Measurements from ENCODE around the gene ITPR1. TPM values are rescaled to one million over a fixed set of nuclear protein-coding genes. Genes with fewer than 3 reads are reported as not detected.
A peak's percentile ranks its signal among the peaks of the same experiment; 100 is the strongest.

Gene ITPR1
- total and polyA plus RNA-seq, 4 experiments from 2014 or later, result 6.1 to 72.8 (median 44.2) TPM

DNA sequence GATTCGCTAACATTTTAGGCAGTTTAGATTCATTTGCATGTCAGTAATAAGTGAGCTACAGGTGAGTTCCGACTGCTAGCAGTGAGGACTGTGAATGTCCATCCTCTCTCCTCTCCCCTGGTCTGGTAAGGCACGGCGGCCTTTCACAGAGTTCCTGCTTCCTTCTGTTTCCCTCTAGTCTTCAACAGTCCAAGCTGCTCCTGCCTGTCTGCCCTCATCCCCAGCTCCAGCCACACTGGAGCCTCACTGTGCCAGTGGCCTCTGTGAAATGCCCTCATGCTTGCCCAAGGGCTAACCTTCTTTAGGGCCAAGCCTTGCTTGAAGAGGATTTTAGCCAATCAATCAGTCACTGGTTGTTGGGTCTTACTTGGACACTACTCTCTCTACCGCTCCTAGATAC is 340.3 kb downstream of the ITPR1 start:
- Mint-ChIP-seq H3K27ac (peak overlapping the region; percentile 83 to 97 (median 93)), H3K27me3 (peaks cover 0 to 3% of the 10 kb centered on the region in 2 donors), H3K4me3 (peak overlapping the region in 6 of 8 donors; percentile 18 to 81 (median 56)), H3K4me1 (peaks cover 69 to 88% (median 83%) of the 10 kb centered on the region in 4 donors), H3K36me3 (peaks cover 13 to 22% of the 10 kb centered on the region in 2 donors), H3K9me3 (peaks cover 0 to 4% (median 0%) of the 10 kb centered on the region in 8 donors)
- POLR2A ChIA-PET (ENCODE audit: partially characterized antibody), result interaction anchor here (2.3 to 12.7 kb wide), 4 partner anchors 11 to 148 kb away, joined by 9 to 254 read pairs (median 40); partner anchors contain the start of gene BHLHE40
- no peaks in the 10 kb centered on the region for H3K27me3 ChIP-seq (ENCODE audit: insufficient read depth, low read length)
- H3K9me3 ChIP-seq (ENCODE audit: control insufficient read depth in 1 of 2, low read length in 2 of 2), result no peaks in the 10 kb centered on the region
- intact Hi-C loops (cut with micrococcal nuclease), result loop anchor here (10.0 kb wide), 2 partner anchors 339 to 351 kb away; partner anchors contain the start of genes EDEM1 and ITPR1
- H3K4me3 ChIP-seq (ENCODE audit: low read length in 2 of 2), result no peak overlapping the region
- no peaks in the 10 kb centered on the region for H3K36me3 ChIP-seq (ENCODE audit: insufficient read depth, low read length)
- H3K27ac ChIP-seq (ENCODE audit: low read depth, low read length), result peak overlapping the region; percentile 42
- peaks cover 94% of the 10 kb centered on the region for H3K4me1 ChIP-seq (ENCODE audit: insufficient read depth, low read length)
- CTCF ChIA-PET (ENCODE audit: partially characterized antibody), result interaction anchor here (0.9 to 3.7 kb wide), 7 partner anchors 11 to 154 kb away, joined by 3 to 16 read pairs (median 4); no protein-coding TSS in a partner anchor
- no peak for DNase-seq

DNA sequence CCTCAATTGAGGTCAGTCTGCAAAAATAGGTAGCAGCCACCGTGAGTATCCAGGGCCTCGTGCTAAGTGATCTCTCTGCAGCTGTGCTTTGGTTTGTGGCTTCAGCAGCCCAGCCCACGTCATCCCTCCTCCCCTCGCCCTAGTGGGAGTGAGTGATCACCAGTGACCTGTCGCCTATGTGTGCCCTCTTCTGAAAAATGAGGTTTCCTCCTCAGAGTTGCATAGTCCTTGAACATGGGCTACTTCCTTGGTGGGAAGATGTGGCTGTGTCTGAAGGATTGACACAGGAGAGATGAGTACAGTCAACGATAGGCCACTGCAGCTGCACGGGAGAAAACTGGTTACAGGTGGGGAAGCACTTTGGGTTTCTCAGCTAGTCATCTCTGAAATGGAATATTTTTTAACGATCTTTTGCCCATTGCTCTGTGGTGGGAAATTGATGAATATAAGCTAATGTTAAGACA is 341.3 kb downstream of the ITPR1 start:
- H3K36me3 ChIP-seq (ENCODE audit: insufficient read depth, low read length), result no peaks in the 10 kb centered on the region
- ChIA-PET POLR2A (ENCODE audit: partially characterized antibody) (interaction anchor here (1.0 to 12.7 kb wide), 7 partner anchors 9 to 147 kb away, joined by 3 to 254 read pairs (median 18); partner anchors contain the start of gene BHLHE40), CTCF (ENCODE audit: partially characterized antibody) (interaction anchor here (0.6 to 3.7 kb wide), 9 partner anchors 8 to 193 kb away, joined by 3 to 25 read pairs (median 5); partner anchors contain the start of gene BHLHE40)
- peak overlapping the region; percentile 42 for H3K27ac ChIP-seq (ENCODE audit: low read depth, low read length)
- peaks cover 84% of the 10 kb centered on the region for H3K4me1 ChIP-seq (ENCODE audit: insufficient read depth, low read length)
- DNase-seq, result peak; percentile 68 to 84 (median 75)
- Mint-ChIP-seq H3K36me3 (peaks cover 15 to 22% of the 10 kb centered on the region in 2 donors), H3K27ac (peak overlapping the region; percentile 83 to 97 (median 93)), H3K27me3 (peaks cover 0 to 3% of the 10 kb centered on the region in 2 donors), H3K4me3 (peak overlapping the region; percentile 45 to 81 (median 69)), H3K4me1 (peaks cover 63 to 79% (median 74%) of the 10 kb centered on the region in 4 donors), H3K9me3 (peaks cover 0 to 4% (median 0%) of the 10 kb centered on the region in 8 donors)
- no peak overlapping the region for H3K4me3 ChIP-seq (ENCODE audit: low read length in 2 of 2)
- no peaks in the 10 kb centered on the region for H3K9me3 ChIP-seq (ENCODE audit: control insufficient read depth in 1 of 2, low read length in 2 of 2)
- intact Hi-C loops (cut with micrococcal nuclease), result loop anchor here (10.0 kb wide), 2 partner anchors 340 to 350 kb away; partner anchors contain the start of genes EDEM1 and ITPR1
- no peaks in the 10 kb centered on the region for H3K27me3 ChIP-seq (ENCODE audit: insufficient read depth, low read length)

- peak overlapping the region in 1 of 2 donors; percentile 11 for H3K4me3 ChIP-seq (ENCODE audit: low read length in 2 of 2)
- peaks cover 82% of the 10 kb centered on the region for H3K4me1 ChIP-seq (ENCODE audit: insufficient read depth, low read length)
- no peaks in the 10 kb centered on the region for H3K27me3 ChIP-seq (ENCODE audit: insufficient read depth, low read length)
- H3K27me3 Mint-ChIP-seq, result peaks cover 0 to 3% of the 10 kb centered on the region in 2 donors
- peak overlapping the region in 7 of 8 donors; percentile 10 to 83 (median 53) for H3K4me3 Mint-ChIP-seq
- intact Hi-C loops (cut with micrococcal nuclease), result loop anchor here (1.0 to 10.0 kb wide), 3 partner anchors 8 to 349 kb away; partner anchors contain the start of genes EDEM1 and ITPR1
- H3K9me3 ChIP-seq (ENCODE audit: control insufficient read depth in 1 of 2, low read length in 2 of 2), result no peaks in the 10 kb centered on the region
- DNase-seq, result peak in 1 of 5 donors; percentile 32
- CTCF ChIA-PET (ENCODE audit: partially characterized antibody), result interaction anchor here (1.0 to 3.7 kb wide), 5 partner anchors 9 to 191 kb away, joined by 3 to 25 read pairs (median 13); partner anchors contain the start of gene BHLHE40
- no peaks in the 10 kb centered on the region for H3K36me3 ChIP-seq (ENCODE audit: insufficient read depth, low read length)
- H3K27ac Mint-ChIP-seq, result peak overlapping the region; percentile 83 to 97 (median 94)
- POLR2A ChIA-PET (ENCODE audit: partially characterized antibody), result interaction anchor here (0.7 to 12.7 kb wide), 8 partner anchors 9 to 146 kb away, joined by 3 to 254 read pairs (median 14); partner anchors contain the start of gene BHLHE40
- H3K27ac ChIP-seq (ENCODE audit: low read depth, low read length), result peak overlapping the region; percentile 39
- peaks cover 56 to 76% (median 70%) of the 10 kb centered on the region in 4 donors for H3K4me1 Mint-ChIP-seq
- H3K9me3 Mint-ChIP-seq, result peaks cover 0 to 4% (median 0%) of the 10 kb centered on the region in 8 donors
- peaks cover 15 to 22% of the 10 kb centered on the region in 2 donors for H3K36me3 Mint-ChIP-seq
Measured at GRCh38 chr3:4835616-4836043, 342.5 kb downstream of the ITPR1 start.

GRCh38 chr3:4836516-4836915 is 343.4 kb downstream of the ITPR1 start:
- intact Hi-C loops (cut with micrococcal nuclease), result loop anchor here (10.0 kb wide), 2 partner anchors 342 to 348 kb away; partner anchors contain the start of genes EDEM1 and ITPR1

GRCh38 chr3:4837374-4837930 is 344.3 kb downstream of the ITPR1 start:
- H3K4me1 Mint-ChIP-seq, result peaks cover 56 to 77% (median 70%) of the 10 kb centered on the region in 4 donors
- ChIA-PET POLR2A (ENCODE audit: partially characterized antibody) (interaction anchor here (1.1 to 4.6 kb wide), 2 partner anchors 12 to 142 kb away, joined by 3 to 42 read pairs; partner anchors contain the start of gene BHLHE40), CTCF (ENCODE audit: partially characterized antibody) (interaction anchor here (0.8 to 1.8 kb wide), 2 partner anchors 10 to 142 kb away, joined by 3 to 4 read pairs; partner anchors contain the start of gene BHLHE40)
- intact Hi-C loops (cut with micrococcal nuclease), result loop anchor here (10.0 kb wide), 2 partner anchors 343 to 347 kb away; partner anchors contain the start of genes EDEM1 and ITPR1
- H3K9me3 Mint-ChIP-seq, result no peaks in the 10 kb centered on the region
- no peaks in the 10 kb centered on the region for H3K9me3 ChIP-seq (ENCODE audit: control insufficient read depth in 1 of 2, low read length in 2 of 2)
- H3K36me3 Mint-ChIP-seq, result peaks cover 15% of the 10 kb centered on the region in 2 donors
- DNase-seq, result no peak
- no peak overlapping the region for H3K27ac ChIP-seq (ENCODE audit: low read depth, low read length)
- H3K4me1 ChIP-seq (ENCODE audit: insufficient read depth, low read length), result peaks cover 83% of the 10 kb centered on the region
- H3K4me3 ChIP-seq (ENCODE audit: low read length in 2 of 2), result no peak overlapping the region
- no peaks in the 10 kb centered on the region for H3K27me3 ChIP-seq (ENCODE audit: insufficient read depth, low read length)
- no peaks in the 10 kb centered on the region for H3K36me3 ChIP-seq (ENCODE audit: insufficient read depth, low read length)
- peak overlapping the region in 3 of 8 donors; percentile 45 to 76 (median 69) for H3K4me3 Mint-ChIP-seq
- no peaks in the 10 kb centered on the region for H3K27me3 Mint-ChIP-seq
- H3K27ac Mint-ChIP-seq, result peak overlapping the region; percentile 21 to 94 (median 60)

More at GRCh38 chr3:4836516-4836915, 343.4 kb downstream of the ITPR1 start:
- Mint-ChIP-seq H3K36me3 (peaks cover 15% of the 10 kb centered on the region in 2 donors), H3K4me3 (peak overlapping the region in 5 of 8 donors; percentile 45 to 83 (median 66)), H3K27ac (peak overlapping the region; percentile 44 to 97 (median 88)), H3K9me3 (no peaks in the 10 kb centered on the region), H3K4me1 (peaks cover 56 to 76% (median 70%) of the 10 kb centered on the region in 4 donors), H3K27me3 (no peaks in the 10 kb centered on the region)
- CTCF ChIA-PET (ENCODE audit: partially characterized antibody), result interaction anchor here (0.6 to 3.7 kb wide), 4 partner anchors 15 to 265 kb away, joined by 3 to 25 read pairs (median 10); partner anchors contain the start of gene BHLHE40
- H3K36me3 ChIP-seq (ENCODE audit: insufficient read depth, low read length), result no peaks in the 10 kb centered on the region
- H3K9me3 ChIP-seq (ENCODE audit: control insufficient read depth in 1 of 2, low read length in 2 of 2), result no peaks in the 10 kb centered on the region
- H3K27me3 ChIP-seq (ENCODE audit: insufficient read depth, low read length), result no peaks in the 10 kb centered on the region
- no peak overlapping the region for H3K4me3 ChIP-seq (ENCODE audit: low read length in 2 of 2)
- no peak for DNase-seq
- H3K27ac ChIP-seq (ENCODE audit: low read depth, low read length), result no peak overlapping the region
- H3K4me1 ChIP-seq (ENCODE audit: insufficient read depth, low read length), result peaks cover 83% of the 10 kb centered on the region
- POLR2A ChIA-PET (ENCODE audit: partially characterized antibody), result interaction anchor here (1.9 to 4.6 kb wide), 2 partner anchors 13 to 18 kb away, joined by 8 to 42 read pairs; no protein-coding TSS in a partner anchor

- Mint-ChIP-seq H3K27me3 (no peaks in the 10 kb centered on the region), H3K4me1 (peaks cover 54 to 78% (median 68%) of the 10 kb centered on the region in 4 donors), H3K9me3 (no peaks in the 10 kb centered on the region), H3K36me3 (peaks cover 15 to 23% of the 10 kb centered on the region in 2 donors), H3K27ac (no peak overlapping the region), H3K4me3 (no peak overlapping the region)
- DNase-seq, result no peak
- intact Hi-C loops (cut with micrococcal nuclease), result loop anchor here (10.0 kb wide), 2 partner anchors 344 to 346 kb away; partner anchors contain the start of genes EDEM1 and ITPR1
- no peaks in the 10 kb centered on the region for H3K9me3 ChIP-seq (ENCODE audit: control insufficient read depth in 1 of 2, low read length in 2 of 2)
- CTCF ChIA-PET (ENCODE audit: partially characterized antibody), result interaction anchor here (0.8 to 1.8 kb wide), 3 partner anchors 8 to 141 kb away, joined by 3 to 4 read pairs (median 4); partner anchors contain the start of gene BHLHE40
- POLR2A ChIA-PET (ENCODE audit: partially characterized antibody), result interaction anchor here (0.8 to 1.1 kb wide), 3 partner anchors 15 to 140 kb away, joined by 3 to 4 read pairs (median 3); partner anchors contain the start of gene BHLHE40
- H3K27ac ChIP-seq (ENCODE audit: low read depth, low read length), result no peak overlapping the region
- no peaks in the 10 kb centered on the region for H3K27me3 ChIP-seq (ENCODE audit: insufficient read depth, low read length)
- no peak overlapping the region for H3K4me3 ChIP-seq (ENCODE audit: low read length in 2 of 2)
- H3K4me1 ChIP-seq (ENCODE audit: insufficient read depth, low read length), result peaks cover 79% of the 10 kb centered on the region
- H3K36me3 ChIP-seq (ENCODE audit: insufficient read depth, low read length), result no peaks in the 10 kb centered on the region
Measured at GRCh38 chr3:4838621-4839022, 345.5 kb downstream of the ITPR1 start.
